Hepatocyte (in vitro differentiated cells): ENCODE measurements around the gene AOC1.

Experiments used
- EZH2 ChIP-seq: fragments of 200-600 bp; sonication (generic); IDR thresholded peaks from 2 replicates; pipeline ENCODE4 v1.6.1; 2016; ENCODE audit warnings: antibody characterized with exemption, mild to moderate bottlenecking, borderline replicate concordance
- TF ChIP-seq, protein P1 (sequence below): fragments of 200-600 bp; sonication (generic); IDR thresholded peaks from 2 replicates; pipeline ENCODE4 v1.5.1; 2016; ENCODE audit warnings: antibody characterized with exemption, mild to moderate bottlenecking; ENCODE audit not compliant: poor library complexity

DNA sequence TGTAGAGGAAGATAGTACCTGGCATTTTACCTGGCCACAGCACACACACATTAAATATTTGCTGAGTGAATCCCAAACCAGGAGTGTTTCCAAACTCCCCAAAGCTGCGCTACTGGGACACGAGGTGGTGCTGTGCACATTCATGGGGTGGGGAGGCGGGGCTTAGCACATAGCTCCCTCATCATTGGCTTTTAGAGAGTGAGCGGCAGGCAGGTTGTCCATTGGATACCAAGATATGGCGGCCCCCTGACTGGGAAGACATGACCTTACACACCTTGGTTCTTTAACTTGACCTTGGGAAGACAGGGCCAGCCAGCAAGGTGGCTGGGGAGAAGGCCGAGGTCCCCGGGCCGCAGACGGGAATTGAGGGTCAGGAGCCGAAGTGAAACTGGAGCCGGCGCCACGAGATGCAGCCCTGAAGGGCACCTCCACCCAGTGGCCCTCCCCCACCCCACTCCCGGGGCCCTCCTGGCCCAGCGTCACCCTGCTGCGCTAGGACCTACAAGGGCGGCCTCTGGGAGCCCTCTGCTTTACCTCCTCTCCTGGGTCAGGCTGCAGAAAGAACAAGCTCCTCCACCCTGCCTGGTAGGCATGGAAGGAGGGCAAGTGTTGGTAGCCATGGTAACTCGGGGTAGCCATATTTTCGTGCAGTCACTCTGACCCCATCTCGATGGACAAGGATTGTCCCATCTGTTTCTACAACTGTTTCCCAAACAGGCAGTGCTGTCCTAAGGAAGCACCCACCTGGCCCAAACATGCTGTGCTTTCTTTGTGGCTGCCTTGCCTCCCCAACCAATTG lies 27.7 kb upstream of the AOC1 start:
- TF ChIP-seq, protein P1, sequence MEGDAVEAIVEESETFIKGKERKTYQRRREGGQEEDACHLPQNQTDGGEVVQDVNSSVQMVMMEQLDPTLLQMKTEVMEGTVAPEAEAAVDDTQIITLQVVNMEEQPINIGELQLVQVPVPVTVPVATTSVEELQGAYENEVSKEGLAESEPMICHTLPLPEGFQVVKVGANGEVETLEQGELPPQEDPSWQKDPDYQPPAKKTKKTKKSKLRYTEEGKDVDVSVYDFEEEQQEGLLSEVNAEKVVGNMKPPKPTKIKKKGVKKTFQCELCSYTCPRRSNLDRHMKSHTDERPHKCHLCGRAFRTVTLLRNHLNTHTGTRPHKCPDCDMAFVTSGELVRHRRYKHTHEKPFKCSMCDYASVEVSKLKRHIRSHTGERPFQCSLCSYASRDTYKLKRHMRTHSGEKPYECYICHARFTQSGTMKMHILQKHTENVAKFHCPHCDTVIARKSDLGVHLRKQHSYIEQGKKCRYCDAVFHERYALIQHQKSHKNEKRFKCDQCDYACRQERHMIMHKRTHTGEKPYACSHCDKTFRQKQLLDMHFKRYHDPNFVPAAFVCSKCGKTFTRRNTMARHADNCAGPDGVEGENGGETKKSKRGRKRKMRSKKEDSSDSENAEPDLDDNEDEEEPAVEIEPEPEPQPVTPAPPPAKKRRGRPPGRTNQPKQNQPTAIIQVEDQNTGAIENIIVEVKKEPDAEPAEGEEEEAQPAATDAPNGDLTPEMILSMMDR: no peak
- TF ChIP-seq EZH2: no peak
